Raji (cell line): ENCODE data around the gene TGFBR2.

Experiments used
- POLR2A ChIP-seq: IDR thresholded peaks from 2 replicates; pipeline ENCODE4 v1.6.1; 2011; ENCODE audit warnings: low read depth, low read length, control low read depth; ENCODE audit not compliant: insufficient read depth

Gene TGFBR2

DNA sequence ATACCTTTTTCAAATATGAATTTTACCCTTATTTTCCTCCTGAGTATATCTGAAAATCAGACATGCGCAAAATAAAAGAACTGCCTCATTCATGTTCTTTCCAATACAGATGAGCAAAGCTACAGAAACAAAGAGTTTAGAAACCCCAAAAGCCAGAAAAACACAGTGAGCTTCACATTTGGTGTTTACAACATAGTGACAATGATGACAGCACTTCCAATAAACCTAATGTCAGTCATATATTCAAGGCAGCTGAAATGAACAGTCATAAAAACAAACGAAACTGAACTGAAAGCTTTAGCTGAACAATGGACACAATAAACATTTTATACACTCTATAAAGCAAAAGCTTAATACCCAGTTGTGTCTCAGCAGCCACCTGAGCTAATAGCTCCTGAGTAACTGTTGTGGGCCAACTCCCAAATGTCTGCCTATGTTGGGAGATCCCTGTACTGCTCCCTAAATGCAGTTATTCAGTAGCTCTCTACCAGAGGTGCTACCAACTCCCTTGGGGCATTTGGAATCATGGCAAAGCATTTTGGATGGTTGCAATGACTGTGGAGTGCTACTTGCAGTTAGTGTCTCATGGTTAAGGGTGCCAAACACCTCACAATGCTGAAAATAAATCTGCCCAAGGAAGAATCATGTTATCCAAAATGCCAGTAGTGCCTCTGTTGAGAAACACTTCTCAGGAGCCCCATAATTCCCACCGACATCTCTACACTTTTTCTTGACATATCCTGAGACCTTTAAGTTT is 131.5 kb downstream of the TGFBR2 start:
- no peak for TF ChIP-seq POLR2A

DNA sequence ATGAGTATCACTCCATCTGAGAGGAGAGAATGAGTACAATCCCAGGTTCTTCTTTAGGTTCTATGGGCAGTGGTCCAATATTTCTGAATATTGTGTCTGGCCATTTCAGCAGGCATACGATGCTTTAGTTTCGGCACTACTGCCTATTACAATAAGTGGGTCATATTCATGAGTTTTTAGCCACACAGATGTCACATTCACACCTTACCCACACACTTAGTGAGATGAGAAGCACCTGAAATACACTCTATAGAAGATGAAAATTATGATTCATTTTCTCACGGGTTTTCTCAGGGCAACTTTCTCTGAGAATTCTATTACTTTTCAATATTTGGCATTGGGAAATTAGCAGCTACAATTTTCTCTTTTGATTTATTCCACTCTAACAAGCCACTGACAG is 132.2 kb downstream of the TGFBR2 start:
- TF ChIP-seq POLR2A, result no peak

DNA sequence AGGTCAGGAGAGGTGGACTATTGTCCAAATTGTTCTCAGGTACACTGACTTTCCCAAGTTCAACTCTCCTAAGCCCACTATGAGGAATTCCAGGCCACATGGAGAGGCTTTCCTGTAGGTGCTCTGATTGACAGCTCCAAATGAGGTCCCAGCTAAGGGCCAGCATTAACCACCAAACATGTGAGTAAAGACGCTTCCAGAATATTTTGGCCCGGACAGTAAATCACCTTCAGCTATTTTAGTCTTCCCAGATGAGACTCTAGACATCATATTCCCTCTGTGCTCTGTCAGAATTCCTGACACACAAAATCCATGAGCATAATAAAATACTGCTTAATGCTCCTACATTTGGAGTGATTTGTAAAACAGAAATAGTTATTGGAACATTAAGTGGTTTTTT is 135.5 kb downstream of the TGFBR2 start:
- no peak for TF ChIP-seq POLR2A

DNA sequence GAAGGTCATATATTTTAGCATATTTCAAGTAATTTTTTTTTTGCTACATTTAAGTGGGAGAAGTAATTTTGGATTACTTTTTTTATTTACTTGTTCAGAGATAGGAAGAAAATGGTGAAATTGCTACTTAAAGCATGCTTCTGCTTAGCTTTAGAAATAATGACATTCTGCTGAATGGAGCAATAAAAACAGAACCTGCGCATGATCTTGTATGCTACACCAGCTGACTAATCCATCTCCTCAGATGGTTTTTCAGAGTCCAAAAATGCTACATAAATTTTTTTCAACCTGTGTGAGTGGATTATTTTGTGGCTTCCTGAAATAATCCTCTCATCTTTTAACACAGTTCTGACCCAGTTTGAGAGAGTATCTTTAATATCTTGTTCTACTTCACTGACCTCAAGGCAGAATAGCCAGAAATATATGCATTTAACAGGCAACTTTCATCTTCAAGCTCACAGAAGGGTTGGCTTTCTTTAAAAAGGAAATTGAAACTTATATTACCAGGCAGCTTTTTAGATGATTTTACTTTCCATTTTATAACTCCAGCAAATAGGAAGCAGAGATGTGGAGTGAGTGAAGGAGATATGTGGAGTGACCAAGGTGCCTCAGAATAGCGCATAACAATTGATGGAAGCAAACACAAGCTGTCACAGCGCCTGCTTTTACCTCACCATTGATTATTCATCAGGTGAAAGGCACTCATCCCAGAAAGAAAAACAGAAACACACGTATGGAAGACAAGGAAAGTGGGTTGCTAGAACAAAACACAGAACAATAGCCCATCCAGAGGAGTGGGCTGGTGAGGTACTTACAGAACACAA is 136.6 kb downstream of the TGFBR2 start:
- TF ChIP-seq POLR2A, result no peak
